GM21423 (cell line): ENCODE measurements around the gene SNAI1.

Experiments used
- ATAC-seq: cut with Tn5 transposase; IDR thresholded peaks from one replicate; pipeline ENCODE4 v1.9.1; 2021; ENCODE audit warnings: mild to moderate bottlenecking, moderate library complexity; ENCODE audit not compliant: unreplicated experiment

The SNAI1 gene

GRCh38 chr20:50032955-50033666 lies 50.3 kb downstream of the SNAI1 start:
- ATAC-seq: no peak

DNA sequence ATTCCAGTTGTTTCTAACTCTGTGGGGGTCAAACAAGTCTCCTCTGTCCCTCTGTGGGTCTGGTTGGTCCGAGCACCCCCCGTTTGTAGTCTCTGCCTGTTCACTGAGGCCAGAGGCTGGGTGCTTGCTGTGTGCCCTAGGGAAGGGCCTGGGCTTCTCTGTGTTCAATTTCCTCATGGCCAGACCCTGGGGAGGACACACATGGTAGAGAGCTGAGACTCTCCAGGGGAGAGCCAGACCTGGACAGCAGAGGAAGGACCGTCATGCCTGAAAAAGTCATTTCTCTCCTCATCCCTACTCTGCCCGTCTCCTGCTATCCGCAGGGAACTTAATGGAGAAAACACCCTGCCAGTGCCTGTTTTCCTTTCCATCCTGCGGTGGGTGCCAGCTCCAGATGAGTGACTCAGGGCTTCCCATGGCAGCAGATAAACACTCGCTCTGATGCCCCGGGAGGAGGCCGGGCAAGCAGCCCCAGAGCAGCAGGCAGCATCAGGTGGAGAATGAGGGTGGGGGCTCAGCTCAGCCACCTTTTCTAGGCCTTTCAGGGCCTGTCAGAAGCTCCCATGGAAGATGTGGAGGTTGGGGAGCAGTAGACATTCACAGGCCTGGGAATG lies 51.9 kb downstream of the SNAI1 start:
- ATAC-seq: no peak

DNA sequence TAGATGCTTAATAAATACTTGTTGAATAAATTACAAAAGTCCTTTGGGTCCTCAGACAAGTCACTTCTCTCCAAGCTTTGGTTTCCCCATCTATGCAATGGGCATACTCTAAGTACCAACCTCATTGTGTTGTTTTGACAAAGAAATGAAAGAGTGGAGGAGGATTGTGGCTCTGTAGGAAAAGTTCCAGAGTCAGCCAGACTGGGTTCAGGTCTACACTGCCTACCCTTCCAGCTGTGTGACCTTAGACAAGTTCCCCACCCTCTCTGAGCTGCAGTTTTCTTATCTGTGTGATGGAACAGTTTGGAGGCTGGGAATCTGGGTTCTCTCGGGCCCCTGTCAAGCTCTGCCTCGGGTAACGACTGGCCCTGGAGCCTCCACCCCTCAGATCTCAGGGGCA lies 53.9 kb downstream of the SNAI1 start:
- no peak for ATAC-seq

GRCh38 chr20:50037123-50037522 lies 54.3 kb downstream of the SNAI1 start:
- no peak for ATAC-seq

DNA sequence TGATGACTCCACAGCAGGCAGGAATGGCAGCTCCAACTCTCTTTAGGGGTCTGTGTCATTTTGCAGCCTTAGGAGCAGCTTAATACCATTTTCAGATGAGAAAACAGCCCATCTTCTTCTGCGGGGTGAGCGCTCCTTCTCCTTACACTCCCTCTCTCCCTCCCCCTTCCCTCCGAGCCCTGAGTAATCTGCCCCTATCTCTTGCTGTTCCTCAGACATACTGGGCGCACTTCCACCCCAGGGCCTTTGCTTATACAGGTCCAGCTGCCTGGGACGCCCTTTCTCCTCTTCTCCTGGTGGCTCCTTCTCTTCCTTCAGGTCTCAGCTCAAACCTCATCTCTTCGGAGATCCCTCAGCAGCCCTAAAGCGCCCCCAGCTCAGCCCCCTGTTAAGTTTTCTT lies 54.8 kb downstream of the SNAI1 start:
- ATAC-seq: no peak

DNA sequence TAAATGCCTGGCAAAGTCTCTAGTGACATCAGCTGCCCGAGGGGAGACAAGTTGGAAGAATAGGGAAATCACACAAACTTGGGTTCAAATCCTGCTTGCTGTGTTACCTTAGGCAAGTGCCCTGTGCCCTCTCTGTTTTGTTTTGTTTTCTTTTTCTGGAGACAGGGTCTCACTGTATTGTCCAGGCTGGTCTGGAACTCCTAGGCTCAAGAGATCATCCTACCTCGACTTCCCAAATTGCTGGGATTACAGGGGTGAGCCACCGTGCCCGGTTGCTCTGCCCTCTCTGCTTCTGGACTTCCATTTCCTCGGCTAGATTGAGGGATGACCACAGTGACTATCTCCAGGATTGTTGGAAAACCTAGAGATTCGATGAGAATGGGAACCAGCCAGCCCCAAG lies 55.4 kb downstream of the SNAI1 start:
- no peak for ATAC-seq
